Measurements from ENCODE around the gene ALK. TPM values are rescaled to one million over a fixed set of nuclear protein-coding genes. Genes with fewer than 3 reads are reported as not detected.

ALK gene
- total RNA-seq, 1 donor from 2014 or later: 0.14 TPM

DNA sequence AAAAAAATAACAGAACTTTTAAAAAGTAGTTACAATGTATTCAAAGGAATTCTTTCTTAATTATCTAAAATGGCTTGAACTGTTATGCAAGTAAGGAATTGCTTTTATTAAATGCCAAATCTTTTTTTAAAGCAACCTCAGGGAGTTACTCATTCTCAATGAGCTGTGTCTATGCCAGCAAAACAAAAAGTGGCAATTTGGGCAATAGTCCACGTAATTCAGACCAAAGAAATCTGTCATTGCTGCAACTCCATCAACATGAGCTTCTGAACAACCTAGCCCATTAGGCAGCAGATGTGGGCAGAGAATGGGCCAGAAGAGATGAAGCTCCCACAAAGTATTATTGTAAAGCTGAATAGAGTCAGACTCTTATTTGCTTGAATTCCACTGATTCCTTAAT lies 118.4 kb downstream of the ALK start:
- no peak for DNase-seq
- Histone ChIP-seq H3K4me1 (no peaks in the 10 kb centered on the region), H3K9me3 (replicated peaks) (no peaks in the 10 kb centered on the region), H3K27me3 (ENCODE audit: low read depth) (peaks cover 71% of the 10 kb centered on the region), H3K27ac (replicated peaks) (no peak overlapping the region), H3K4me3 (no peak overlapping the region), H3K36me3 (no peaks in the 10 kb centered on the region)
- intact Hi-C loops (cut with micrococcal nuclease): no loop called here
- TF ChIP-seq, protein P1, sequence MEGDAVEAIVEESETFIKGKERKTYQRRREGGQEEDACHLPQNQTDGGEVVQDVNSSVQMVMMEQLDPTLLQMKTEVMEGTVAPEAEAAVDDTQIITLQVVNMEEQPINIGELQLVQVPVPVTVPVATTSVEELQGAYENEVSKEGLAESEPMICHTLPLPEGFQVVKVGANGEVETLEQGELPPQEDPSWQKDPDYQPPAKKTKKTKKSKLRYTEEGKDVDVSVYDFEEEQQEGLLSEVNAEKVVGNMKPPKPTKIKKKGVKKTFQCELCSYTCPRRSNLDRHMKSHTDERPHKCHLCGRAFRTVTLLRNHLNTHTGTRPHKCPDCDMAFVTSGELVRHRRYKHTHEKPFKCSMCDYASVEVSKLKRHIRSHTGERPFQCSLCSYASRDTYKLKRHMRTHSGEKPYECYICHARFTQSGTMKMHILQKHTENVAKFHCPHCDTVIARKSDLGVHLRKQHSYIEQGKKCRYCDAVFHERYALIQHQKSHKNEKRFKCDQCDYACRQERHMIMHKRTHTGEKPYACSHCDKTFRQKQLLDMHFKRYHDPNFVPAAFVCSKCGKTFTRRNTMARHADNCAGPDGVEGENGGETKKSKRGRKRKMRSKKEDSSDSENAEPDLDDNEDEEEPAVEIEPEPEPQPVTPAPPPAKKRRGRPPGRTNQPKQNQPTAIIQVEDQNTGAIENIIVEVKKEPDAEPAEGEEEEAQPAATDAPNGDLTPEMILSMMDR (IDR thresholded peaks at IDR 0.05; ENCODE audit: borderline replicate concordance): no peak

DNA sequence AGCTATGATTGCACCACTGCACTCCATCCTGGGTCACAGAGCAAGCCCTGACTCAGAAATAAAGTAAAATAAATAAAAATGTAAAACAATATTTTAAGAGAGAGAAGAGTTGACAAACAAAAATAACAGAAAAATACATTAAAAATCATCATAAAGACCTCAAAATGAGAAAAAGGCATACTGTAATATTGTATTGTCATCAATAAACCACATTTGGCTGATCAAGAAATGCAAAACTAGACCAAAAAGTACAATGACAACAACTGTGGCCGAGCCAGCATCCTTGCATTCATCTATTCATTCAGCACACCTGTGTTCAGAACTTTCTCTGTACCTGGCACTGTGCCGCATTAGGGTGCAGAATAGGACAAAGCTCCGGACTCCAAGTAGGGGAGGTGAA lies 121.8 kb downstream of the ALK start:
- intact Hi-C loops (cut with micrococcal nuclease): no loop called here
- no peaks in the 10 kb centered on the region for H3K9me3 ChIP-seq (replicated peaks)
- H3K4me1 ChIP-seq: no peaks in the 10 kb centered on the region
- DNase-seq: no peak
- no peak overlapping the region for H3K27ac ChIP-seq (replicated peaks)
- no peak overlapping the region for H3K4me3 ChIP-seq
- no peaks in the 10 kb centered on the region for H3K36me3 ChIP-seq
- peaks cover 46% of the 10 kb centered on the region for H3K27me3 ChIP-seq (ENCODE audit: low read depth)
- TF ChIP-seq, protein P1 (IDR thresholded peaks at IDR 0.05; ENCODE audit: borderline replicate concordance): no peak

DNA sequence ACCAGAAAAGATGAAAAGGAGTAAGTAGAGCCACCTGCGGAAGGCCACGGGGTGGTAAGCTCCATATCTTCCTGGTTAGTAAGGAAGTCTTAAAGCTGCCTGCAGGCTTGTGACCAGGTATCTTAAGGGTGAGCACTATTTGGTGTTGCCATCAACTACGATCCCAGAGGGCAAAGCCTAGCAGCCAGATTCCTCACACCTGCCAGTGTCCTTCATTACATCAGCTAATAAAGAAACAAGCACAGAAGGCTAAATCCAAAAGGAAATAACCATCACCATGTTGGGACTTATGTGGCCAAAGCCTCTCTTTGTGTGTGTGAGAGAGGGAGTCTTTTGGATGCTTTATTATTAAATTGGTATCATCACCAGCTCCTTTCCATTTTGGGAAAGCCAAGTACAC lies 123.5 kb downstream of the ALK start:
- H3K4me1 ChIP-seq: no peaks in the 10 kb centered on the region
- DNase-seq: no peak
- no peaks in the 10 kb centered on the region for H3K9me3 ChIP-seq (replicated peaks)
- TF ChIP-seq, protein P1 (IDR thresholded peaks at IDR 0.05; ENCODE audit: borderline replicate concordance): no peak
- H3K4me3 ChIP-seq: no peak overlapping the region
- H3K27ac ChIP-seq (replicated peaks): no peak overlapping the region
- H3K36me3 ChIP-seq: no peaks in the 10 kb centered on the region
- intact Hi-C loops (cut with micrococcal nuclease): no loop called here
- peaks cover 37% of the 10 kb centered on the region for H3K27me3 ChIP-seq (ENCODE audit: low read depth)

DNA sequence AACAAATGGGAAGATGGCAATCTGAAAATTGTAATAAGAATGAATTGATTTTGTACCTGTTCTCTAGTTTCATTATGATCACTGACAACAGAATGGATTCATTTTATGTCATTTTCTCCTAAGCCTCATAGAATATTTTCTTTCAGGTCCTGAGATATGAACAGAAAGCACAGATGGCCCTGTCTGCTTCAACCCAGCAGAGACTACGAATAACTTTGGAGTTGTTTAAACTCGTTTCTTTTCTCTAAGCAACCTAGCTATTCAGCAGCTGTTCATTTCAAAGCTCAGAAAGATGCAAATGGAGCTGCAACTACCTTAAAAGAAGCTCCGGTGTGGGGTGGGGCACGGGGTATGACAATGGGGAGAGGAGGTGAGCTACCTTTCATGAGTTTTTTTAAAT lies 124.9 kb downstream of the ALK start:
- TF ChIP-seq, protein P1 (IDR thresholded peaks at IDR 0.05; ENCODE audit: borderline replicate concordance): no peak
- DNase-seq: no peak
- no peaks in the 10 kb centered on the region for H3K9me3 ChIP-seq (replicated peaks)
- H3K27ac ChIP-seq (replicated peaks): no peak overlapping the region
- H3K27me3 ChIP-seq (ENCODE audit: low read depth): peaks cover 37% of the 10 kb centered on the region
- no peaks in the 10 kb centered on the region for H3K4me1 ChIP-seq
- no peak overlapping the region for H3K4me3 ChIP-seq
- no peaks in the 10 kb centered on the region for H3K36me3 ChIP-seq
- intact Hi-C loops (cut with micrococcal nuclease): no loop called here

DNA sequence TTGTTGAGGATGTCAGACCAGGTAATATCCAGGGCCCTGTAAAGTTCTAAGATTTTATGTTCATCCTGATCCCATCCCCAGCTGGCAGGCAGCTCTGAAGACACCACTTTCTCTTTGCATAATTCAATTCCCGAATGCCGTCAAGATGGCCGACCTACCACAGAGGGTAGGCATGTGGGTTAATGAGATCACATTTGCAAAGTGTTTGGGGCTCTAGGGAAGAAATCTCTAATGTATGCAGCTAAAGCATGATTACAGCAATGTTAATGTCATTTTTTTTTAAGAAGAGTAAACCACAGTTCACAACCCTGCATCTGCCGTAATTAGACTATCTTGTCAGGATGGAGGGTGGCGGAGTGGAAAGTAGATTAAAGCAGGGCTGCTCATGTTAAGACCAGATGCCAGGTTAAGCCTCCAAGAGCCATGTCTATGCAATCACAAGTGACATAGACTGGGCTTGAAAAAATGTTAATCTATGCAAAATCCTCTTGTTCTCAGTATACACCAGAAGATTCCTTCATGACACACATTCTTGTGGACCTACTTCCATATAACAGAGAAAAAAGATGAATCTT lies 131.4 kb downstream of the ALK start:
- Histone ChIP-seq H3K27me3 (ENCODE audit: low read depth) (peaks cover 29% of the 10 kb centered on the region), H3K36me3 (no peaks in the 10 kb centered on the region), H3K4me3 (no peak overlapping the region), H3K4me1 (no peaks in the 10 kb centered on the region), H3K9me3 (replicated peaks) (no peaks in the 10 kb centered on the region), H3K27ac (replicated peaks) (no peak overlapping the region)
- DNase-seq: no peak
- intact Hi-C loops (cut with micrococcal nuclease): no loop called here
- TF ChIP-seq, protein P1 (IDR thresholded peaks at IDR 0.05; ENCODE audit: borderline replicate concordance): no peak

All from left ventricle myocardium inferior (tissue), 1 donor.